ENCODE results near the gene FBXL7. TPM values are rescaled to one million over a fixed set of nuclear protein-coding genes. Genes with fewer than 3 reads are reported as not detected.

FBXL7 gene
- total and polyA plus RNA-seq, 5 experiments from 2014 or later, result not detected

GRCh38 chr5:15763754-15764153 is 263.8 kb downstream of the FBXL7 start:
- H3K4me1 Mint-ChIP-seq, result no peaks in the 10 kb centered on the region
- peaks cover 0 to 21% (median 7%) of the 10 kb centered on the region in 9 donors for H3K9me3 Mint-ChIP-seq
- H3K27ac Mint-ChIP-seq, result no peak overlapping the region
- POLR2A ChIA-PET, result no interaction called here
- ATAC-seq (no peak), DNase-seq (no peak)
- no peak overlapping the region for H3K4me3 Mint-ChIP-seq
- H3K27me3 Mint-ChIP-seq, result no peaks in the 10 kb centered on the region
- H3K36me3 Mint-ChIP-seq, result no peaks in the 10 kb centered on the region

GRCh38 chr5:15768936-15769335 is 269.0 kb downstream of the FBXL7 start:
- POLR2A ChIA-PET, result no interaction called here
- H3K4me3 Mint-ChIP-seq, result no peak overlapping the region
- no peak for DNase-seq

GRCh38 chr5:15772131-15772530 is 272.2 kb downstream of the FBXL7 start:
- no peak for ATAC-seq
- Mint-ChIP-seq H3K9me3 (peaks cover 0 to 18% (median 7%) of the 10 kb centered on the region in 9 donors), H3K4me1 (no peaks in the 10 kb centered on the region), H3K27me3 (no peaks in the 10 kb centered on the region), H3K36me3 (no peaks in the 10 kb centered on the region), H3K27ac (no peak overlapping the region), H3K4me3 (no peak overlapping the region)
- DNase-seq, result no peak
- POLR2A ChIA-PET, result no interaction called here

More at GRCh38 chr5:15768936-15769335, 269.0 kb downstream of the FBXL7 start:
- Mint-ChIP-seq H3K27ac (no peak overlapping the region), H3K36me3 (no peaks in the 10 kb centered on the region), H3K27me3 (no peaks in the 10 kb centered on the region), H3K9me3 (peaks cover 0 to 24% (median 7%) of the 10 kb centered on the region in 9 donors), H3K4me1 (no peaks in the 10 kb centered on the region)
- no peak for ATAC-seq

GRCh38 chr5:15774632-15775031 is 274.7 kb downstream of the FBXL7 start:
- no peak for DNase-seq
- no peaks in the 10 kb centered on the region for H3K4me1 Mint-ChIP-seq

GRCh38 chr5:15776346-15776745 is 276.4 kb downstream of the FBXL7 start:
- Mint-ChIP-seq H3K9me3 (peaks cover 2 to 16% (median 7%) of the 10 kb centered on the region in 9 donors), H3K36me3 (no peaks in the 10 kb centered on the region), H3K4me1 (no peaks in the 10 kb centered on the region), H3K27me3 (no peaks in the 10 kb centered on the region), H3K4me3 (no peak overlapping the region), H3K27ac (no peak overlapping the region)
- POLR2A ChIA-PET, result no interaction called here
- ATAC-seq (no peak), DNase-seq (no peak)

More at GRCh38 chr5:15774632-15775031, 274.7 kb downstream of the FBXL7 start:
- POLR2A ChIA-PET, result no interaction called here
- H3K27me3 Mint-ChIP-seq, result no peaks in the 10 kb centered on the region
- no peak for ATAC-seq
- no peak overlapping the region for H3K4me3 Mint-ChIP-seq
- no peaks in the 10 kb centered on the region for H3K36me3 Mint-ChIP-seq
- peaks cover 0 to 20% (median 5%) of the 10 kb centered on the region in 9 donors for H3K9me3 Mint-ChIP-seq
- H3K27ac Mint-ChIP-seq, result no peak overlapping the region

GRCh38 chr5:15783734-15784133 is 283.8 kb downstream of the FBXL7 start:
- H3K9me3 Mint-ChIP-seq, result peaks cover 0 to 19% (median 5%) of the 10 kb centered on the region in 9 donors
- H3K27me3 Mint-ChIP-seq, result no peaks in the 10 kb centered on the region
- no peaks in the 10 kb centered on the region for H3K4me1 Mint-ChIP-seq
- ATAC-seq, result no peak
- H3K27ac Mint-ChIP-seq, result no peak overlapping the region
- H3K4me3 Mint-ChIP-seq, result no peak overlapping the region
- no peak for DNase-seq
- POLR2A ChIA-PET, result no interaction called here
- H3K36me3 Mint-ChIP-seq, result no peaks in the 10 kb centered on the region

- ATAC-seq, result no peak
- Mint-ChIP-seq H3K27me3 (no peaks in the 10 kb centered on the region), H3K4me1 (no peaks in the 10 kb centered on the region), H3K36me3 (no peaks in the 10 kb centered on the region), H3K27ac (no peak overlapping the region), H3K4me3 (no peak overlapping the region), H3K9me3 (peaks cover 0 to 19% (median 5%) of the 10 kb centered on the region in 9 donors)
- DNase-seq, result no peak
- POLR2A ChIA-PET, result no interaction called here
These were observed 285.6 kb downstream of the FBXL7 start for GRCh38 chr5:15785531-15785981.

GRCh38 chr5:15786326-15786725 is 286.3 kb downstream of the FBXL7 start:
- H3K4me3 Mint-ChIP-seq, result no peak overlapping the region
- DNase-seq (no peak), ATAC-seq (no peak)
- POLR2A ChIA-PET, result no interaction called here
- H3K27ac Mint-ChIP-seq, result no peak overlapping the region
- peaks cover 0 to 14% (median 3%) of the 10 kb centered on the region in 9 donors for H3K9me3 Mint-ChIP-seq
- no peaks in the 10 kb centered on the region for H3K27me3 Mint-ChIP-seq
- no peaks in the 10 kb centered on the region for H3K36me3 Mint-ChIP-seq
- H3K4me1 Mint-ChIP-seq, result no peaks in the 10 kb centered on the region

GRCh38 chr5:15786884-15787283 is 286.9 kb downstream of the FBXL7 start:
- Mint-ChIP-seq H3K27me3 (no peaks in the 10 kb centered on the region), H3K9me3 (peaks cover 0 to 11% (median under 1%) of the 10 kb centered on the region in 9 donors), H3K27ac (no peak overlapping the region), H3K36me3 (no peaks in the 10 kb centered on the region), H3K4me3 (no peak overlapping the region), H3K4me1 (no peaks in the 10 kb centered on the region)
- POLR2A ChIA-PET, result no interaction called here
- ATAC-seq (no peak), DNase-seq (no peak)

- H3K9me3 Mint-ChIP-seq, result peaks cover 0 to 11% (median 0%) of the 10 kb centered on the region in 9 donors
- no peak for DNase-seq
- H3K4me3 Mint-ChIP-seq, result no peak overlapping the region
- no peaks in the 10 kb centered on the region for H3K4me1 Mint-ChIP-seq
- H3K27me3 Mint-ChIP-seq, result no peaks in the 10 kb centered on the region
- POLR2A ChIA-PET, result no interaction called here
- ATAC-seq, result no peak
- no peak overlapping the region for H3K27ac Mint-ChIP-seq
- no peaks in the 10 kb centered on the region for H3K36me3 Mint-ChIP-seq
These were observed 287.7 kb downstream of the FBXL7 start for GRCh38 chr5:15787681-15788080.

GRCh38 chr5:15789642-15790041 is 289.7 kb downstream of the FBXL7 start:
- H3K4me3 Mint-ChIP-seq, result no peak overlapping the region
- no peaks in the 10 kb centered on the region for H3K36me3 Mint-ChIP-seq
- H3K27ac Mint-ChIP-seq, result no peak overlapping the region
- H3K27me3 Mint-ChIP-seq, result peaks cover 0 to 1% (median 0%) of the 10 kb centered on the region in 5 donors
- H3K9me3 Mint-ChIP-seq, result peaks cover 0 to 14% (median 0%) of the 10 kb centered on the region in 9 donors
- DNase-seq (no peak), ATAC-seq (no peak)
- POLR2A ChIA-PET, result no interaction called here
- no peaks in the 10 kb centered on the region for H3K4me1 Mint-ChIP-seq

GRCh38 chr5:15790446-15791018 is 290.6 kb downstream of the FBXL7 start:
- Mint-ChIP-seq H3K27me3 (peaks cover 0 to 1% (median 0%) of the 10 kb centered on the region in 5 donors), H3K4me1 (no peaks in the 10 kb centered on the region), H3K36me3 (no peaks in the 10 kb centered on the region), H3K4me3 (no peak overlapping the region), H3K9me3 (peaks cover 0 to 14% (median 0%) of the 10 kb centered on the region in 9 donors), H3K27ac (no peak overlapping the region)
- POLR2A ChIA-PET, result no interaction called here
- ATAC-seq (no peak), DNase-seq (no peak)

GRCh38 chr5:15791274-15791673 is 291.3 kb downstream of the FBXL7 start:
- peaks cover 0 to 1% (median 0%) of the 10 kb centered on the region in 5 donors for H3K27me3 Mint-ChIP-seq
- H3K4me3 Mint-ChIP-seq, result no peak overlapping the region
- no peak for ATAC-seq
- no peak for DNase-seq
- peaks cover 0 to 13% (median 0%) of the 10 kb centered on the region in 9 donors for H3K9me3 Mint-ChIP-seq
- no peaks in the 10 kb centered on the region for H3K4me1 Mint-ChIP-seq
- H3K27ac Mint-ChIP-seq, result no peak overlapping the region
- POLR2A ChIA-PET, result no interaction called here
- no peaks in the 10 kb centered on the region for H3K36me3 Mint-ChIP-seq

GRCh38 chr5:15791859-15792258 is 291.9 kb downstream of the FBXL7 start:
- H3K27ac Mint-ChIP-seq, result no peak overlapping the region
- POLR2A ChIA-PET, result no interaction called here
- H3K4me1 Mint-ChIP-seq, result no peaks in the 10 kb centered on the region
- no peaks in the 10 kb centered on the region for H3K36me3 Mint-ChIP-seq
- ATAC-seq, result no peak
- H3K4me3 Mint-ChIP-seq, result no peak overlapping the region
- H3K27me3 Mint-ChIP-seq, result peaks cover 0 to 1% (median 0%) of the 10 kb centered on the region in 5 donors
- no peak for DNase-seq
- peaks cover 0 to 8% (median 0%) of the 10 kb centered on the region in 9 donors for H3K9me3 Mint-ChIP-seq
